Measurements from ENCODE around the gene TTC8.

Gene TTC8

DNA sequence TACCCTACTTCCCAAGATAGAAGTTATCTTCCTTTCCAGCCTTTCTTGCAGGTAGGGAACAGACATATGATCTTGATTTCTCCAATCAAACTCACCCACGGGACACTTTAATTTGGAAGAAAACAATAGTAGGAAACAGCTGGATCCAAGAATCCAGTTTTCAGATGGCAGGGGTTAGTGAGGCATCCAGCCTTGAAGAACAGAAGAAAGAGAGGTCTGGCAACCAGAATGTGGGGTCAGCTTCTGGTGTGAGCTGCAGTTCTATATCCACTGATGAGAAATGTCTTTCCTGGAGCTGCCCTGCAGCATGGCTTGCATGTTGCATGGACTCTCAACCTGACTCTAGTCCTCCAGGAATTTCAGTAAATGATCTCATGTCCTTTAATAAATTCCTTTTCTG, 83.8 kb downstream of the TTC8 start:
- H3K4me1 ChIP-seq (ENCODE audit: low read length) = no peaks in the 10 kb centered on the region
- no peaks in the 10 kb centered on the region for H3K79me2 ChIP-seq (ENCODE audit: low read length)
- no peaks in the 10 kb centered on the region for H4K20me1 ChIP-seq (ENCODE audit: insufficient read depth, low read length)
- H3K9me3 ChIP-seq (replicated peaks; ENCODE audit: insufficient read depth, low read length) = no peaks in the 10 kb centered on the region
- no peaks in the 10 kb centered on the region for H3K9me2 ChIP-seq (replicated peaks; ENCODE audit: insufficient read depth, low read length)
- no peak overlapping the region for H3K27ac ChIP-seq (ENCODE audit: low read length)
- no peak overlapping the region for H2AFZ ChIP-seq (ENCODE audit: low read length)
- TF ChIP-seq EZH2phosphoT487 (IDR thresholded peaks at IDR 0.05; ENCODE audit: low read length) = no peak
- TF ChIP-seq EZH2 (optimal IDR thresholded peaks at IDR 0.05; ENCODE audit: low read depth, low read length) = no peak
- TF ChIP-seq, protein P1, sequence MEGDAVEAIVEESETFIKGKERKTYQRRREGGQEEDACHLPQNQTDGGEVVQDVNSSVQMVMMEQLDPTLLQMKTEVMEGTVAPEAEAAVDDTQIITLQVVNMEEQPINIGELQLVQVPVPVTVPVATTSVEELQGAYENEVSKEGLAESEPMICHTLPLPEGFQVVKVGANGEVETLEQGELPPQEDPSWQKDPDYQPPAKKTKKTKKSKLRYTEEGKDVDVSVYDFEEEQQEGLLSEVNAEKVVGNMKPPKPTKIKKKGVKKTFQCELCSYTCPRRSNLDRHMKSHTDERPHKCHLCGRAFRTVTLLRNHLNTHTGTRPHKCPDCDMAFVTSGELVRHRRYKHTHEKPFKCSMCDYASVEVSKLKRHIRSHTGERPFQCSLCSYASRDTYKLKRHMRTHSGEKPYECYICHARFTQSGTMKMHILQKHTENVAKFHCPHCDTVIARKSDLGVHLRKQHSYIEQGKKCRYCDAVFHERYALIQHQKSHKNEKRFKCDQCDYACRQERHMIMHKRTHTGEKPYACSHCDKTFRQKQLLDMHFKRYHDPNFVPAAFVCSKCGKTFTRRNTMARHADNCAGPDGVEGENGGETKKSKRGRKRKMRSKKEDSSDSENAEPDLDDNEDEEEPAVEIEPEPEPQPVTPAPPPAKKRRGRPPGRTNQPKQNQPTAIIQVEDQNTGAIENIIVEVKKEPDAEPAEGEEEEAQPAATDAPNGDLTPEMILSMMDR (IDR thresholded peaks at IDR 0.05; ENCODE audit: low read length) = no peak
- H3F3A ChIP-seq (ENCODE audit: insufficient read depth, low read length) = no peaks in the 10 kb centered on the region
- H3K36me3 ChIP-seq (replicated peaks; ENCODE audit: insufficient read depth, low read length) = no peaks in the 10 kb centered on the region
- H3K4me3 ChIP-seq (ENCODE audit: low read length) = no peak overlapping the region
- no peak overlapping the region for H3K4me2 ChIP-seq (ENCODE audit: low read depth, low read length)
- no peaks in the 10 kb centered on the region for H3K27me3 ChIP-seq (replicated peaks; ENCODE audit: insufficient read depth, low read length)
- no peak overlapping the region for H3K9ac ChIP-seq (ENCODE audit: low read length)
- no peak for DNase-seq

- Histone ChIP-seq H3F3A (ENCODE audit: insufficient read depth, low read length) (no peaks in the 10 kb centered on the region), H3K9ac (ENCODE audit: low read length) (no peak overlapping the region), H3K9me2 (replicated peaks; ENCODE audit: insufficient read depth, low read length) (no peaks in the 10 kb centered on the region), H3K4me1 (ENCODE audit: low read length) (no peaks in the 10 kb centered on the region), H3K27ac (ENCODE audit: low read length) (no peak overlapping the region), H3K4me3 (ENCODE audit: low read length) (no peak overlapping the region), H3K27me3 (replicated peaks; ENCODE audit: insufficient read depth, low read length) (no peaks in the 10 kb centered on the region), H3K79me2 (ENCODE audit: low read length) (no peaks in the 10 kb centered on the region), H4K20me1 (ENCODE audit: insufficient read depth, low read length) (no peaks in the 10 kb centered on the region), H3K36me3 (replicated peaks; ENCODE audit: insufficient read depth, low read length) (no peaks in the 10 kb centered on the region), H2AFZ (ENCODE audit: low read length) (no peak overlapping the region), H3K9me3 (replicated peaks; ENCODE audit: insufficient read depth, low read length) (no peaks in the 10 kb centered on the region), H3K4me2 (ENCODE audit: low read depth, low read length) (no peak overlapping the region)
- DNase-seq = no peak
- TF ChIP-seq EZH2phosphoT487 (IDR thresholded peaks at IDR 0.05; ENCODE audit: low read length) = no peak
Measured at GRCh38 chr14:88910386-88910785, 85.9 kb downstream of the TTC8 start.

GRCh38 chr14:88911809-88912208, 87.4 kb downstream of the TTC8 start:
- TF ChIP-seq, protein P1 (IDR thresholded peaks at IDR 0.05; ENCODE audit: low read length) = no peak
- TF ChIP-seq EZH2 (optimal IDR thresholded peaks at IDR 0.05; ENCODE audit: low read depth, low read length) = no peak
- no peak for TF ChIP-seq EZH2phosphoT487 (IDR thresholded peaks at IDR 0.05; ENCODE audit: low read length)
- H3K36me3 ChIP-seq (replicated peaks; ENCODE audit: insufficient read depth, low read length) = no peaks in the 10 kb centered on the region
- H3K27me3 ChIP-seq (replicated peaks; ENCODE audit: insufficient read depth, low read length) = no peaks in the 10 kb centered on the region
- no peak overlapping the region for H2AFZ ChIP-seq (ENCODE audit: low read length)
- no peak for DNase-seq
- H3K9ac ChIP-seq (ENCODE audit: low read length) = no peak overlapping the region
- H3K4me2 ChIP-seq (ENCODE audit: low read depth, low read length) = no peak overlapping the region
- no peaks in the 10 kb centered on the region for H3K9me2 ChIP-seq (replicated peaks; ENCODE audit: insufficient read depth, low read length)
- H3K79me2 ChIP-seq (ENCODE audit: low read length) = no peaks in the 10 kb centered on the region
- H3K27ac ChIP-seq (ENCODE audit: low read length) = no peak overlapping the region
- H4K20me1 ChIP-seq (ENCODE audit: insufficient read depth, low read length) = no peaks in the 10 kb centered on the region
- H3F3A ChIP-seq (ENCODE audit: insufficient read depth, low read length) = no peaks in the 10 kb centered on the region
- no peaks in the 10 kb centered on the region for H3K9me3 ChIP-seq (replicated peaks; ENCODE audit: insufficient read depth, low read length)
- H3K4me1 ChIP-seq (ENCODE audit: low read length) = no peaks in the 10 kb centered on the region
- H3K4me3 ChIP-seq (ENCODE audit: low read length) = no peak overlapping the region

DNA sequence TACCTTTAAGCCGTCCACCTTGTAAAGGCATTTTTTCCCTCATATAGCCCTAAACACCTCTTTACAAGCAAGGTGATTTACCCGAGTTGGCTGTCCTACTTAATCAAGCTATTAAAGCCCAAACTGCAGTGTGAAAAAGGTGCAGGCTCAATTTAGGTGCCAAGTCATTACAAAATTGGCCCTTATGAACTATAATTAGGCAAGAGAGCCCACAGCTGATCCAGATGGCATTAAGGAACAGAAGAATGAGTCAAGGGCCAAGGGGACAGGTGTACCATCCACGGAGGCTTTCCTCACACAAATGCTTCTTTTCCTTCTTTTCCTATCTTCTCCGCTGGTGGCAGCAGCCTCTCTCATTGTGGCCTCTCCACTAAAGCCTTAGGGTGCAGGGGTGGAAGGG, 90.5 kb downstream of the TTC8 start:
- Histone ChIP-seq H3K4me2 (ENCODE audit: low read depth, low read length) (no peak overlapping the region), H3K27ac (ENCODE audit: low read length) (no peak overlapping the region), H4K20me1 (ENCODE audit: insufficient read depth, low read length) (no peaks in the 10 kb centered on the region), H3F3A (ENCODE audit: insufficient read depth, low read length) (no peaks in the 10 kb centered on the region), H3K9me2 (replicated peaks; ENCODE audit: insufficient read depth, low read length) (no peaks in the 10 kb centered on the region), H2AFZ (ENCODE audit: low read length) (no peak overlapping the region), H3K9me3 (replicated peaks; ENCODE audit: insufficient read depth, low read length) (no peaks in the 10 kb centered on the region), H3K4me1 (ENCODE audit: low read length) (no peaks in the 10 kb centered on the region), H3K9ac (ENCODE audit: low read length) (no peak overlapping the region), H3K4me3 (ENCODE audit: low read length) (no peak overlapping the region), H3K79me2 (ENCODE audit: low read length) (no peaks in the 10 kb centered on the region), H3K27me3 (replicated peaks; ENCODE audit: insufficient read depth, low read length) (no peaks in the 10 kb centered on the region), H3K36me3 (replicated peaks; ENCODE audit: insufficient read depth, low read length) (no peaks in the 10 kb centered on the region)
- TF ChIP-seq EZH2phosphoT487 (IDR thresholded peaks at IDR 0.05; ENCODE audit: low read length) = no peak
- no peak for TF ChIP-seq EZH2 (optimal IDR thresholded peaks at IDR 0.05; ENCODE audit: low read depth, low read length)
- TF ChIP-seq, protein P1 (IDR thresholded peaks at IDR 0.05; ENCODE audit: low read length) = no peak
- DNase-seq = no peak

All from MM.1S (cell line).